Suprapubic skin (tissue), 4 donors: ENCODE results near the gene PLCL1. TPM values are rescaled to one million over a fixed set of nuclear protein-coding genes. Genes with fewer than 3 reads are reported as not detected.

ENCODE experiments used
- DNase-seq, 2 donors: peaks; one replicate each; pipeline ENCODE4 v3.0.0-alpha.2; 2019; ENCODE audit warnings: low spot score in 2 of 2
- H3K27ac ChIP-seq: fragments of 200-600 bp; sonication (generic); one replicate; pipeline ENCODE4 v1.5.1; 2019
- H3K27me3 ChIP-seq: fragments of 200-600 bp; sonication (generic); one replicate; pipeline ENCODE4 v1.5.1; 2019
- H3K36me3 ChIP-seq: fragments of 200-600 bp; sonication (generic); one replicate; pipeline ENCODE4 v1.5.1; 2019
- H3K4me1 ChIP-seq: fragments of 200-600 bp; sonication (generic); one replicate; pipeline ENCODE4 v1.5.1; 2019
- H3K4me3 ChIP-seq: fragments of 200-600 bp; sonication (generic); one replicate; pipeline ENCODE4 v1.5.1; 2019; ENCODE audit warnings: mild to moderate bottlenecking
- H3K9me3 ChIP-seq: fragments of 200-600 bp; sonication (generic); one replicate; pipeline ENCODE4 v1.5.1; 2019
- CTCF ChIP-seq, 2 donors: fragments of 200-600 bp in 1 of 2; fragments of 450-650 bp in 1 of 2; sonication (generic) in 1 of 2; IDR thresholded peaks; one replicate each; pipeline ENCODE4 v1.5.1; 2016 to 2019; ENCODE audit warnings: antibody characterized with exemption in 2 of 2, mild to moderate bottlenecking in 1 of 2, moderate library complexity in 1 of 2
- EP300 ChIP-seq: sonication (generic); formaldehyde crosslinking; IDR thresholded peaks from one replicate; pipeline ENCODE4 v1.6.1; 2017; ENCODE audit warnings: antibody characterized with exemption
- POLR2A ChIP-seq, 2 donors: fragments of 450-650 bp; IDR thresholded peaks; one replicate each; pipeline ENCODE4 v1.6.1; 2017; ENCODE audit warnings: antibody characterized with exemption in 2 of 2, mild to moderate bottlenecking in 2 of 2, moderate library complexity in 2 of 2
- POLR2AphosphoS5 ChIP-seq, 3 donors: sonication (generic); formaldehyde crosslinking; IDR thresholded peaks; one replicate each; pipeline ENCODE4 v1.6.1; 2017; ENCODE audit warnings: antibody characterized with exemption in 3 of 3
- WGBS: methylation state at CpG from one replicate; pipeline ENCODE4 v1.1.5; 2018; 5-methylcytosine and 5-hydroxymethylcytosine counted together
- total RNA-seq, 4 donors: library from RNA; depleted of rRNA; stranded (reverse); fragments of >200 nt; gene quantifications; one replicate each; pipeline ENCODE4 v1.1.0, GENCODE V29; 2016

The PLCL1 gene
- total RNA-seq, 4 donors from 2014 or later: 2.4 to 2.6 (median 2.5) TPM

GRCh38 chr2:198004921-198005829, 200.8 kb downstream of the PLCL1 start:
- Histone ChIP-seq H3K27ac (no peak overlapping the region), H3K36me3 (no peaks in the 10 kb centered on the region), H3K9me3 (no peaks in the 10 kb centered on the region), H3K4me3 (no peak overlapping the region), H3K4me1 (no peaks in the 10 kb centered on the region), H3K27me3 (no peaks in the 10 kb centered on the region)
- WGBS: 80% methylated on average over 12 of the region's 12 CpGs
- no peak for DNase-seq
- TF ChIP-seq EP300 (no peak), POLR2AphosphoS5 (IDR thresholded peaks at IDR 0.05) (no peak), POLR2A (IDR thresholded peaks at IDR 0.05) (no peak), CTCF (IDR thresholded peaks at IDR 0.05) (no peak)

GRCh38 chr2:198006733-198007132, 202.3 kb downstream of the PLCL1 start:
- Histone ChIP-seq H3K9me3 (no peaks in the 10 kb centered on the region), H3K4me1 (no peaks in the 10 kb centered on the region), H3K27me3 (no peaks in the 10 kb centered on the region), H3K4me3 (no peak overlapping the region), H3K36me3 (no peaks in the 10 kb centered on the region), H3K27ac (no peak overlapping the region)
- DNase-seq: no peak
- WGBS: 80% methylated on average over 1 of the region's 1 CpG
- TF ChIP-seq POLR2A (IDR thresholded peaks at IDR 0.05) (no peak), EP300 (no peak), POLR2AphosphoS5 (IDR thresholded peaks at IDR 0.05) (no peak), CTCF (IDR thresholded peaks at IDR 0.05) (no peak)

GRCh38 chr2:198008230-198008629, 203.8 kb downstream of the PLCL1 start:
- H3K27ac ChIP-seq: no peak overlapping the region
- no peak overlapping the region for H3K4me3 ChIP-seq
- H3K36me3 ChIP-seq: no peaks in the 10 kb centered on the region
- no peaks in the 10 kb centered on the region for H3K4me1 ChIP-seq
- no peak for TF ChIP-seq POLR2A (IDR thresholded peaks at IDR 0.05)
- TF ChIP-seq EP300: no peak
- no peak for TF ChIP-seq POLR2AphosphoS5 (IDR thresholded peaks at IDR 0.05)
- no peak for TF ChIP-seq CTCF (IDR thresholded peaks at IDR 0.05)
- H3K9me3 ChIP-seq: peaks cover 4% of the 10 kb centered on the region
- H3K27me3 ChIP-seq: no peaks in the 10 kb centered on the region
- DNase-seq: no peak
- 96% methylated on average over 3 of the region's 3 CpGs for WGBS

GRCh38 chr2:198012025-198012424, 207.6 kb downstream of the PLCL1 start:
- DNase-seq: no peak
- Histone ChIP-seq H3K27ac (no peak overlapping the region), H3K4me3 (no peak overlapping the region), H3K36me3 (no peaks in the 10 kb centered on the region), H3K9me3 (peaks cover 4% of the 10 kb centered on the region), H3K27me3 (no peaks in the 10 kb centered on the region), H3K4me1 (no peaks in the 10 kb centered on the region)
- TF ChIP-seq POLR2AphosphoS5 (IDR thresholded peaks at IDR 0.05): no peak
- no peak for TF ChIP-seq POLR2A (IDR thresholded peaks at IDR 0.05)
- no peak for TF ChIP-seq EP300
- no peak for TF ChIP-seq CTCF (IDR thresholded peaks at IDR 0.05)

GRCh38 chr2:198016243-198016642, 211.8 kb downstream of the PLCL1 start:
- Histone ChIP-seq H3K9me3 (peaks cover 4% of the 10 kb centered on the region), H3K27ac (no peak overlapping the region), H3K4me1 (no peaks in the 10 kb centered on the region), H3K27me3 (no peaks in the 10 kb centered on the region), H3K36me3 (no peaks in the 10 kb centered on the region), H3K4me3 (no peak overlapping the region)
- 76% methylated on average over 4 of the region's 4 CpGs for WGBS
- no peak for DNase-seq
- TF ChIP-seq POLR2AphosphoS5 (IDR thresholded peaks at IDR 0.05): no peak
- no peak for TF ChIP-seq EP300
- TF ChIP-seq CTCF (IDR thresholded peaks at IDR 0.05): no peak
- no peak for TF ChIP-seq POLR2A (IDR thresholded peaks at IDR 0.05)
